NCI-H1436 treated with DMSO at 0.1 percent for 48 hours (cell line): ENCODE data around the gene MAPK1.
"Not testable (repeated sequence)": the region's sequence is repeated elsewhere in the genome, so short reads cannot be mapped to it uniquely, and the experiment has no call there.

ENCODE experiments used
- DNase-seq: peaks from one replicate; lab custom pipeline; 2025; lab: John Stamatoyannopoulos, UW

Gene MAPK1

GRCh38 chr22:21845558-21846453 lies 21.6 kb downstream of the MAPK1 start:
- no peak for DNase-seq

- DNase-seq: no peak
Observed at GRCh38 chr22:21842946-21843345, 24.5 kb downstream of the MAPK1 start.

- DNase-seq: no peak
Observed at GRCh38 chr22:21841422-21841821, 26.0 kb downstream of the MAPK1 start.

- DNase-seq: no peak
Observed at GRCh38 chr22:21840236-21840823, 27.1 kb downstream of the MAPK1 start.

DNA sequence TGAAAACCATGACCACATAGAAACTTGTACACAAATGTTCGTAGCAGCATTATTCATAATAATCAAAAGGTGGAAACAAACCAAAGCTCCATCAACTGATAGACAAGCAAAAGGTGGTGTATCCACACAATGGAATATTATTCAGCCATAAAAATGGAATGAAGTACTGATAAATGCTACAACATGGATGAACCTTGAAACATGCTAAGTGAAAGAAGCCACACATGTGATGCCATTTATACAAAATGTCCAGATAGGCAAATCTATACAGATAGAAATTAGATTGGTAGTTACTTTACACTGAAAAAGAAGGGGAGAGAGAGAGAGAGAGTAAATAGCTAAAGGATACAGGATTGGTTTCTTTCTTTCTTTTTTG lies 27.7 kb downstream of the MAPK1 start:
- DNase-seq: no peak

DNA sequence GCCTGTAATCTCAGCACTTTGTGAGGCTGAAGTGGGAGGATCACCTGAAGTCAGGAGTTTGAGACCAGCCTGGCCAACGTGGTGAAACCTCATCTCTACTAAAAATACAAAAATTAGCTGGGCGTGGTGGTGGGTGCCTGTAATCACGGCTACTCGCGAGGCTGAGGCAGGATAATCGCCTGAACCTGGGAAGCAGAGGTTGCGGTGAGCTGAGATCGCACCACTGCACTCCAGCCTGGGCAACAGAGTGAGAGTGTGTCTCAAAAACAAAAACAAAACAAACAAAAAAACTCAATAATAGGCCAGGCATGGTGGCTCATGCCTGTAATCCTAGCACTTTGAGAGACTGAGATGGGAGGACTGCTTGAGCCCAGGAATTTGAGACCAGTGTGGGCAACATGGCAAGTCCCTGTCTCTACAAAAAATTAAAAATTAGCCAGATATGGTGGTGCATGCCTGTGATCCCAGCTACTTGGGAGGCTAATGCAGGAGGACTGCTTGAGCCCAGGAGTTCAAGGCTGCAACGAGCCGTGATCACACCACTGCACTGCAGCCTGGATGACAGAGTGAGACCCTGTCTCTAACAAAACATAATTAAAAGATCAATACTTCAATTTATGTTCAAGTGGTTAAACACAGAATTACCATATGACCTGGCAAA lies 28.2 kb downstream of the MAPK1 start:
- DNase-seq: not testable (repeated sequence)

DNA sequence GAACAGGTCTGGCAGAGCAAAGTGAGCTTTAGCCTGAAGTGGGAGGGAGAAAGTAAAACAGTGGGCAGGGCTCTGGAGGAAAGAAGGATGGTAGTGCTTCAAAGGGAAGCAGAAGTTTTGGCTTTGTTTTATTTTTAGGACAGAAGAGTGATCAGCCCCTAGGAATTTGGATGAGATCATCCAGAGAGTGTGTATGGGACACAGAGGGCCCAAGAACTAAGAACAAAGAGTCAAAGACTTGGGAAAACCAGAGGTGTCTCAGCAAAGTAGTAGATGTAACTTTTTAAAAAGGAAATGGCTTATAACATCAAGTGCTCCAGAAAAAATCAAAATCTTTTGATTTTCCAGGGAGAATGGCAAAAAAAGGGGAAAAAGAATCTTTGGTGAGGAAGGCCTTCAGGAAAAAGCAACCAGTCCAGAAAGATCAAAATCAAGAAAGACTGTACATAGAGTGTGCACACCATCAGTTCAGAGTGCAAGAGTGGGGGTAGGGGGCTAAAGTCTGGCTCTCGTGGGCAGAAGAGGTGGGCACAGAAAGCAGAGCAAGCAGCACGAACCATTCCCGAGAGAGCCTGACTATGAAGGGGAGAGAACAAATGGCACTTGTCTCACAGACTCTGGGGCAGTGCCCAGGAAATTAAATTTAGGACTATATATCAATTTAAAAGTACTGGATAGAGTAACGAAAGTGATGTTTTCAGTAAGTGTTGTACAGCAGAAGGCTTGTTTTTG lies 30.0 kb downstream of the MAPK1 start:
- DNase-seq: no peak

GRCh38 chr22:21836486-21836885 lies 31.0 kb downstream of the MAPK1 start:
- not testable (repeated sequence) for DNase-seq

- no peak for DNase-seq
Observed at GRCh38 chr22:21835378-21835777, 32.1 kb downstream of the MAPK1 start.

GRCh38 chr22:21834869-21835268 lies 32.6 kb downstream of the MAPK1 start:
- DNase-seq: no peak

GRCh38 chr22:21832291-21833290 lies 34.9 kb downstream of the MAPK1 start:
- DNase-seq: no peak

GRCh38 chr22:21829523-21829922 lies 37.9 kb downstream of the MAPK1 start:
- no peak for DNase-seq

DNA sequence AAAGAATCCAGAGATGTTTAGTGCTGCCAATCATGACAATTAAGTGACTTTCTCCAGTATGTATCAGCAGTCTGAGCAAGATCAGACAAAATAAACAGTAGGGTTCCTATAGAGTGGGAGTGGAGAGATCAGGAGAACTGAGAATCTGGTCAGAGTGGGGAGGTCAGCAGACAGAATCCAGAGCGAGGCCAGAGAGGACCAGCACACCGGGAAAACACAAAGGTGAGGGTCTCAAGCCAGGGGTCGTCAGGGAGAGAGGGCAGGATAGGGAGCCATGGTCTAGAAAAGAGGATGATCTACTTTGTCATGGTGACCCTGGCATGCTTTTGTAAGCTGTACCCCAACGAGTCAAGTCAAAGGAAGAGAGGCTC lies 39.2 kb downstream of the MAPK1 start:
- no peak for DNase-seq

GRCh38 chr22:21827628-21828267 lies 39.7 kb downstream of the MAPK1 start:
- no peak for DNase-seq

GRCh38 chr22:21826204-21826603 lies 41.2 kb downstream of the MAPK1 start:
- DNase-seq: no peak

- not testable (repeated sequence) for DNase-seq
Observed at GRCh38 chr22:21824962-21825361, 42.5 kb downstream of the MAPK1 start.

- DNase-seq: no peak
Observed at GRCh38 chr22:21824445-21824912, 43.0 kb downstream of the MAPK1 start.

- DNase-seq: no peak
Observed at GRCh38 chr22:21823740-21824444, 43.6 kb downstream of the MAPK1 start.

DNA sequence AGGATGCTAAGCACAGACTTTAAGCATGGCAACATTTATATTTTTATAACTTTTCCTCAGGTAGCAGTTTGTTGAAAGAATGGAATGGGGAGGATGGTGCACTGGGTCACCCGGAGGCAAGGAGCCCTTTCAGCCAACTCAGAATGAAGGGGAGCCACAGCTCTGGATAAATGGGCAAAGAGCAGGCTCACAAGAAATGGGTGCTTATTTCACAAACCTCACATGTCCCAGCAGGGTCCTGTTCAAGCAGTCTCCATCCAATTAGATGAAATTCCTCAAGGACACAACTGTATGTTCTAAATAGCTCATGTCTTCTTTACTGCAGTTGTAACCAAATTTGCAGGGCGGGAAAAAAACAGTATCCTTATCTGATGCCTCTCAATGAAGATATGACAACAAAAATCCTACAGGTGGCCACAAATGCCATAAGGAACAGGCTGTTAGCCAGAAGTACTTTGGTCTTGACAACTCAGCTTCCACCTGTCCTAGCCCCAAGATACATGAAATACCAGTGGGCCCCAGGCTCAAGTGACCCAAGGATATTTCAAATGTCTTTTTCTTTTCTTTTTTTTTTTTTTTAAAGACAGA lies 48.2 kb downstream of the MAPK1 start:
- DNase-seq: no peak
